Stimulated activated CD8-positive, alpha-beta memory T cell treated with anti-CD3 and anti-CD28 coated beads, Interleukin-12 subunit alpha, Interleukin-12 subunit beta, amount 100 ng/mL, for 1 hour (primary cell): ENCODE measurements around the gene POF1B.
"Not testable (repeated sequence)": the region's sequence is repeated elsewhere in the genome, so short reads cannot be mapped to it uniquely, and the experiment has no call there.

ENCODE experiments used
- DNase-seq: peaks from one replicate; pipeline ENCODE4 v3.0.0-alpha.2; 2020; ENCODE audit warnings: low read depth

The POF1B gene

GRCh38 chrX:85379174-85379907, at the start of gene POF1B:
Gene POF1B, minus strand, starts transcription at chrX:85379665. Its CDS starts 211 bp downstream, at chrX:85379454.
- no peak for DNase-seq

GRCh38 chrX:85429066-85429465, 49.6 kb upstream of the POF1B start:
- DNase-seq = no peak

GRCh38 chrX:85419293-85419692, 39.8 kb upstream of the POF1B start:
- DNase-seq = no peak

- no peak for DNase-seq
These were observed 12.4 kb upstream of the POF1B start for GRCh38 chrX:85391878-85392238.

- DNase-seq = no peak
These were observed 11.9 kb upstream of the POF1B start for GRCh38 chrX:85391185-85391877.

GRCh38 chrX:85381602-85382001, 2.1 kb upstream of the POF1B start:
- DNase-seq = no peak

GRCh38 chrX:85378461-85378860, 1.0 kb downstream of the POF1B start:
- no peak for DNase-seq

- DNase-seq = no peak
These were observed 4.1 kb downstream of the POF1B start for GRCh38 chrX:85375333-85375738.

- no peak for DNase-seq
These were observed 14.0 kb downstream of the POF1B start for GRCh38 chrX:85365370-85365995.

GRCh38 chrX:85359051-85359450, 20.4 kb downstream of the POF1B start:
- no peak for DNase-seq

- DNase-seq = no peak
These were observed 33.9 kb downstream of the POF1B start for GRCh38 chrX:85345523-85345922.

GRCh38 chrX:85327060-85327333, 52.5 kb downstream of the POF1B start:
- no peak for DNase-seq

GRCh38 chrX:85326234-85327059, 53.0 kb downstream of the POF1B start:
- no peak for DNase-seq

- not testable (repeated sequence) for DNase-seq
These were observed 68.1 kb downstream of the POF1B start for GRCh38 chrX:85311348-85311747.

- DNase-seq = no peak
These were observed 69.7 kb downstream of the POF1B start for GRCh38 chrX:85309717-85310116.

GRCh38 chrX:85303544-85303943, 75.9 kb downstream of the POF1B start:
- no peak for DNase-seq

GRCh38 chrX:85288992-85289723, 90.3 kb downstream of the POF1B start:
- DNase-seq = no peak

- not testable (repeated sequence) for DNase-seq
These were observed 94.2 kb downstream of the POF1B start for GRCh38 chrX:85285286-85285685.

- no peak for DNase-seq
These were observed 134.8 kb downstream of the POF1B start for GRCh38 chrX:85244450-85245211.

GRCh38 chrX:85243761-85244449, 135.6 kb downstream of the POF1B start, which contains the start of the genes SATL1 and ZNF711:
Gene SATL1, minus strand, starts transcription at chrX:85243779. Its CDS starts 134,811 bp downstream, at chrX:85108968.
Gene ZNF711, plus strand, starts transcription at chrX:85243991. Its CDS starts 3,582 bp downstream, at chrX:85247573.
- no peak for DNase-seq
